CD4-positive, alpha-beta T cell treated with Interleukin-6 at 100 ng/mL for 8 hours (primary cell): ENCODE data around the gene SCN2B.

Experiments
- DNase-seq: peaks from one replicate; pipeline ENCODE4 v3.0.0-alpha.2; 2020; ENCODE audit warnings: mixed read lengths, low spot score

The SCN2B gene

GRCh38 chr11:118175993-118176777, at the start of gene SCN2B:
Gene SCN2B, minus strand, starts transcription at chr11:118176639. Its CDS starts 208 bp downstream, at chr11:118176431.
- DNase-seq = no peak

GRCh38 chr11:118224511-118225188, 48.2 kb upstream of the SCN2B start, which contains the start of gene JAML:
Gene JAML, minus strand, starts transcription at chr11:118225011. Its CDS starts 10,145 bp downstream, at chr11:118214866.
- peak; percentile 86 for DNase-seq

- peak; percentile 45 for DNase-seq
These were observed 47.6 kb upstream of the SCN2B start for GRCh38 chr11:118223992-118224391.

- no peak for DNase-seq
These were observed 47.1 kb upstream of the SCN2B start for GRCh38 chr11:118223570-118223969.

- no peak for DNase-seq
These were observed 46.0 kb upstream of the SCN2B start for GRCh38 chr11:118222437-118222836.

GRCh38 chr11:118221419-118221818, 45.0 kb upstream of the SCN2B start:
- no peak for DNase-seq

- DNase-seq = no peak
These were observed 43.3 kb upstream of the SCN2B start for GRCh38 chr11:118219732-118220131.

GRCh38 chr11:118219244-118219643, 42.8 kb upstream of the SCN2B start:
- no peak for DNase-seq

GRCh38 chr11:118217575-118217974, 41.1 kb upstream of the SCN2B start:
- peak; percentile 22 for DNase-seq

- peak; percentile 39 for DNase-seq
These were observed 40.4 kb upstream of the SCN2B start for GRCh38 chr11:118216621-118217481.

GRCh38 chr11:118215765-118216164, 39.3 kb upstream of the SCN2B start:
- no peak for DNase-seq

GRCh38 chr11:118215262-118215661, 38.8 kb upstream of the SCN2B start:
- no peak for DNase-seq

GRCh38 chr11:118214210-118214914, 37.9 kb upstream of the SCN2B start:
- DNase-seq = no peak

- no peak for DNase-seq
These were observed 37.3 kb upstream of the SCN2B start for GRCh38 chr11:118213781-118214180.

GRCh38 chr11:118213201-118213600, 36.8 kb upstream of the SCN2B start:
- DNase-seq = no peak

- DNase-seq = no peak
These were observed 36.3 kb upstream of the SCN2B start for GRCh38 chr11:118212781-118213191.

- no peak for DNase-seq
These were observed 35.8 kb upstream of the SCN2B start for GRCh38 chr11:118212131-118212725.

GRCh38 chr11:118211006-118211405, 34.6 kb upstream of the SCN2B start:
- no peak for DNase-seq

GRCh38 chr11:118210323-118210722, 33.9 kb upstream of the SCN2B start:
- no peak for DNase-seq

GRCh38 chr11:118209033-118209432, 32.6 kb upstream of the SCN2B start:
- DNase-seq = no peak

- no peak for DNase-seq
These were observed 30.6 kb upstream of the SCN2B start for GRCh38 chr11:118207079-118207478.
